ENCODE results near the gene USP53.
A peak's percentile ranks its signal among the peaks of the same experiment; 100 is the strongest.

USP53 gene

GRCh38 chr4:119229908-119230687 is 17.6 kb downstream of the USP53 start:
- Histone ChIP-seq H2BK5ac (ENCODE audit: low read depth, low read length, poor library complexity, severe bottlenecking) (no peak overlapping the region), H3K23ac (ENCODE audit: low read length in 2 of 2) (no peak overlapping the region), H3K27me3 (ENCODE audit: control insufficient read depth in 1 of 2, insufficient read depth in 1 of 2, low read length in 2 of 2) (no peaks in the 10 kb centered on the region), H2BK12ac (ENCODE audit: low read length in 2 of 2) (no peak overlapping the region), H2BK120ac (ENCODE audit: low read depth, low read length) (no peak overlapping the region), H3K27ac (ENCODE audit: low read length, poor library complexity, severe bottlenecking) (no peak overlapping the region), H3K36me3 (ENCODE audit: control insufficient read depth in 1 of 2, insufficient read depth in 2 of 2, low read depth in 1 of 2, low read length in 2 of 2) (peaks cover 4 to 94% of the 10 kb centered on the region in 2 experiments), H4K8ac (ENCODE audit: low read length) (no peak overlapping the region), H3K4me3 (ENCODE audit: insufficient read depth in 1 of 2, low read depth in 1 of 2, low read length in 2 of 2) (no peak overlapping the region), H3K4me2 (ENCODE audit: low read length, poor library complexity, severe bottlenecking) (no peak overlapping the region), H3K4ac (ENCODE audit: low read depth in 1 of 2, low read length in 2 of 2) (no peak overlapping the region), H4K91ac (ENCODE audit: low read length) (no peak overlapping the region), H2AFZ (ENCODE audit: low read depth, low read length) (no peak overlapping the region), H3K9ac (ENCODE audit: low read length) (peak overlapping the region; percentile 39), H2AK5ac (ENCODE audit: low read length, severe bottlenecking) (no peak overlapping the region), H2BK15ac (ENCODE audit: low read depth, poor library complexity, severe bottlenecking) (no peak overlapping the region), H3K14ac (ENCODE audit: low read length in 2 of 2) (no peak overlapping the region), H3K79me1 (replicated peaks; ENCODE audit: low read length, poor library complexity, severe bottlenecking) (peaks cover 21% of the 10 kb centered on the region), H3K9me3 (ENCODE audit: control insufficient read depth, low read length) (no peaks in the 10 kb centered on the region), H3K18ac (ENCODE audit: low read depth in 1 of 2, low read length in 2 of 2) (no peak overlapping the region), H3K4me1 (ENCODE audit: control insufficient read depth, insufficient read depth, low read depth, low read length) (no peaks in the 10 kb centered on the region)
- no peak for DNase-seq
- WGBS = 77% methylated on average over 2 of the region's 4 CpGs

DNA sequence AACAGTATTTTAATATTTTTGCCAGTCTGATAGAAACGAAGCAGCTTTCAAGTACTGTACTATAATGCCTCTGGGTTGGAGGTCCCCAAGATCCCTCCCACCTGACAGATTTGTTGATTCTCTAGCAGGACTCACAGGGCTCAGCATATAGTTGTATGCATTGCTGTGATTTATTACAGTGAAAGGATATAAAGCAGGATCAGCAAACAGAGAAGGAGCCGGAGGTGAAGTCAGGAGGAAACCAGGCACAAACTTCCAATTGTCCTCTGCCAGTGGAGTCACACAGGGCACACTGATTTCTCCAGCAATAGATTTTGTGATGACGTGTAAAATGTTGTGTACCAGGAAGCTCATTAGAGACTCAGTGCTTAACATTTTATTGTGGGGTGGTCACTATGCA is 19.0 kb downstream of the USP53 start:
- Histone ChIP-seq H3K4me3 (ENCODE audit: insufficient read depth in 1 of 2, low read depth in 1 of 2, low read length in 2 of 2) (no peak overlapping the region), H2BK120ac (ENCODE audit: low read depth, low read length) (no peak overlapping the region), H3K14ac (ENCODE audit: low read length in 2 of 2) (no peak overlapping the region), H2BK12ac (ENCODE audit: low read length in 2 of 2) (no peak overlapping the region), H3K9ac (ENCODE audit: low read length) (peak overlapping the region; percentile 39), H3K4ac (ENCODE audit: low read depth in 1 of 2, low read length in 2 of 2) (no peak overlapping the region), H3K36me3 (ENCODE audit: control insufficient read depth in 1 of 2, insufficient read depth in 2 of 2, low read depth in 1 of 2, low read length in 2 of 2) (peaks cover 4 to 96% of the 10 kb centered on the region in 2 experiments), H3K4me1 (ENCODE audit: control insufficient read depth, insufficient read depth, low read depth, low read length) (no peaks in the 10 kb centered on the region), H3K27ac (ENCODE audit: low read length, poor library complexity, severe bottlenecking) (no peak overlapping the region), H3K4me2 (ENCODE audit: low read length, poor library complexity, severe bottlenecking) (no peak overlapping the region), H4K8ac (ENCODE audit: low read length) (no peak overlapping the region), H3K18ac (ENCODE audit: low read depth in 1 of 2, low read length in 2 of 2) (peak overlapping the region in 1 of 2 experiments; percentile 24), H3K23ac (ENCODE audit: low read length in 2 of 2) (no peak overlapping the region), H2BK5ac (ENCODE audit: low read depth, low read length, poor library complexity, severe bottlenecking) (no peak overlapping the region), H3K9me3 (ENCODE audit: control insufficient read depth, low read length) (no peaks in the 10 kb centered on the region), H4K91ac (ENCODE audit: low read length) (no peak overlapping the region), H2AK5ac (ENCODE audit: low read length, severe bottlenecking) (no peak overlapping the region), H3K79me1 (replicated peaks; ENCODE audit: low read length, poor library complexity, severe bottlenecking) (peaks cover 26% of the 10 kb centered on the region), H2AFZ (ENCODE audit: low read depth, low read length) (no peak overlapping the region), H2BK15ac (ENCODE audit: low read depth, poor library complexity, severe bottlenecking) (no peak overlapping the region), H3K27me3 (ENCODE audit: control insufficient read depth in 1 of 2, insufficient read depth in 1 of 2, low read length in 2 of 2) (no peaks in the 10 kb centered on the region)
- no peak for DNase-seq
- WGBS = 61% methylated on average over 3 of the region's 3 CpGs

GRCh38 chr4:119232286-119232685 is 19.8 kb downstream of the USP53 start:
- H3K79me1 ChIP-seq (replicated peaks; ENCODE audit: low read length, poor library complexity, severe bottlenecking) = peaks cover 26% of the 10 kb centered on the region
- H3K9me3 ChIP-seq (ENCODE audit: control insufficient read depth, low read length) = no peaks in the 10 kb centered on the region
- no CpG with 5 or more reads among the region's 1 CpG for WGBS
- no peak overlapping the region for H3K4me2 ChIP-seq (ENCODE audit: low read length, poor library complexity, severe bottlenecking)
- H3K23ac ChIP-seq (ENCODE audit: low read length in 2 of 2) = no peak overlapping the region
- no peak overlapping the region for H4K91ac ChIP-seq (ENCODE audit: low read length)
- no peak overlapping the region for H3K4ac ChIP-seq (ENCODE audit: low read depth in 1 of 2, low read length in 2 of 2)
- no peak overlapping the region for H3K4me3 ChIP-seq (ENCODE audit: insufficient read depth in 1 of 2, low read depth in 1 of 2, low read length in 2 of 2)
- DNase-seq = no peak
- no peak overlapping the region for H2BK12ac ChIP-seq (ENCODE audit: low read length in 2 of 2)
- no peak overlapping the region for H2BK120ac ChIP-seq (ENCODE audit: low read depth, low read length)
- H3K18ac ChIP-seq (ENCODE audit: low read depth in 1 of 2, low read length in 2 of 2) = no peak overlapping the region
- H2AK5ac ChIP-seq (ENCODE audit: low read length, severe bottlenecking) = no peak overlapping the region
- H3K4me1 ChIP-seq (ENCODE audit: control insufficient read depth, insufficient read depth, low read depth, low read length) = no peaks in the 10 kb centered on the region
- H3K27me3 ChIP-seq (ENCODE audit: control insufficient read depth in 1 of 2, insufficient read depth in 1 of 2, low read length in 2 of 2) = no peaks in the 10 kb centered on the region
- H2AFZ ChIP-seq (ENCODE audit: low read depth, low read length) = no peak overlapping the region
- peaks cover 4 to 96% of the 10 kb centered on the region in 2 experiments for H3K36me3 ChIP-seq (ENCODE audit: control insufficient read depth in 1 of 2, insufficient read depth in 2 of 2, low read depth in 1 of 2, low read length in 2 of 2)
- no peak overlapping the region for H4K8ac ChIP-seq (ENCODE audit: low read length)
- no peak overlapping the region for H2BK5ac ChIP-seq (ENCODE audit: low read depth, low read length, poor library complexity, severe bottlenecking)
- H3K9ac ChIP-seq (ENCODE audit: low read length) = peak overlapping the region; percentile 59
- no peak overlapping the region for H2BK15ac ChIP-seq (ENCODE audit: low read depth, poor library complexity, severe bottlenecking)
- no peak overlapping the region for H3K27ac ChIP-seq (ENCODE audit: low read length, poor library complexity, severe bottlenecking)
- H3K14ac ChIP-seq (ENCODE audit: low read length in 2 of 2) = no peak overlapping the region

- no peak overlapping the region for H3K4me2 ChIP-seq (ENCODE audit: low read length, poor library complexity, severe bottlenecking)
- no peaks in the 10 kb centered on the region for H3K4me1 ChIP-seq (ENCODE audit: control insufficient read depth, insufficient read depth, low read depth, low read length)
- no peak overlapping the region for H2BK15ac ChIP-seq (ENCODE audit: low read depth, poor library complexity, severe bottlenecking)
- H2AK5ac ChIP-seq (ENCODE audit: low read length, severe bottlenecking) = no peak overlapping the region
- H4K8ac ChIP-seq (ENCODE audit: low read length) = no peak overlapping the region
- no peak overlapping the region for H3K27ac ChIP-seq (ENCODE audit: low read length, poor library complexity, severe bottlenecking)
- no peak overlapping the region for H3K23ac ChIP-seq (ENCODE audit: low read length in 2 of 2)
- peak overlapping the region; percentile 59 for H3K9ac ChIP-seq (ENCODE audit: low read length)
- no peak overlapping the region for H2BK12ac ChIP-seq (ENCODE audit: low read length in 2 of 2)
- H2BK5ac ChIP-seq (ENCODE audit: low read depth, low read length, poor library complexity, severe bottlenecking) = peak overlapping the region; percentile 33
- peaks cover 28% of the 10 kb centered on the region for H3K79me1 ChIP-seq (replicated peaks; ENCODE audit: low read length, poor library complexity, severe bottlenecking)
- H4K91ac ChIP-seq (ENCODE audit: low read length) = no peak overlapping the region
- no peak for DNase-seq
- H3K4ac ChIP-seq (ENCODE audit: low read depth in 1 of 2, low read length in 2 of 2) = no peak overlapping the region
- H3K9me3 ChIP-seq (ENCODE audit: control insufficient read depth, low read length) = no peaks in the 10 kb centered on the region
- H3K27me3 ChIP-seq (ENCODE audit: control insufficient read depth in 1 of 2, insufficient read depth in 1 of 2, low read length in 2 of 2) = no peaks in the 10 kb centered on the region
- H3K36me3 ChIP-seq (ENCODE audit: control insufficient read depth in 1 of 2, insufficient read depth in 2 of 2, low read depth in 1 of 2, low read length in 2 of 2) = peaks cover 4 to 96% of the 10 kb centered on the region in 2 experiments
- no peak overlapping the region for H3K4me3 ChIP-seq (ENCODE audit: insufficient read depth in 1 of 2, low read depth in 1 of 2, low read length in 2 of 2)
- no peak overlapping the region for H3K14ac ChIP-seq (ENCODE audit: low read length in 2 of 2)
- H2BK120ac ChIP-seq (ENCODE audit: low read depth, low read length) = no peak overlapping the region
- H3K18ac ChIP-seq (ENCODE audit: low read depth in 1 of 2, low read length in 2 of 2) = no peak overlapping the region
- H2AFZ ChIP-seq (ENCODE audit: low read depth, low read length) = no peak overlapping the region
These were observed 20.7 kb downstream of the USP53 start for GRCh38 chr4:119233191-119233590.

All from mesenchymal stem cell (in vitro differentiated cells and primary cell).